ENCODE results near the gene GANAB. TPM values are rescaled to one million over a fixed set of nuclear protein-coding genes. Genes with fewer than 3 reads are reported as not detected.

The GANAB gene
- total RNA-seq, 2 donors from 2014 or later, result 71.8 to 78.0 TPM

DNA sequence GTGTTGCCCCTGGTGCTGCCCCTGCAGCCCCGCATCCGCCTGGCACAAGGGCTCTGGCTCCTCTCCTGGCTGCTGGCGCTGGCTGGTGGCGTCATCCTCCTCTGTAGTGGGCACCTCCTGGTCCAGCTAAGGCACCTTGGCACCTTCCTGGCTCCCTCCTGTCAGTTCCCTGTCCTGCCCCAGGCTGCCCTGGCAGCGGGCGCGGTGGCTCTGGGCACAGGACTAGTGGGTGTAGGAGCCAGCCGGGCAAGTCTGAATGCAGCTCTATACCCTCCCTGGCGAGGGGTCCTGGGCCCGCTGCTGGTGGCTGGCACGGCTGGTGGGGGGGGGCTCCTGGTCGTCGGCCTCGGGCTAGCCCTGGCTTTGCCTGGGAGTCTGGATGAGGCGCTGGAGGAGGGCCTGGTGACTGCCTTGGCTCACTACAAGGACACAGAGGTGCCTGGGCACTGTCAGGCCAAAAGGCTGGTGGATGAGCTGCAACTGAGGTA is 33.1 kb downstream of the GANAB start:
- TF ChIP-seq, protein P1, sequence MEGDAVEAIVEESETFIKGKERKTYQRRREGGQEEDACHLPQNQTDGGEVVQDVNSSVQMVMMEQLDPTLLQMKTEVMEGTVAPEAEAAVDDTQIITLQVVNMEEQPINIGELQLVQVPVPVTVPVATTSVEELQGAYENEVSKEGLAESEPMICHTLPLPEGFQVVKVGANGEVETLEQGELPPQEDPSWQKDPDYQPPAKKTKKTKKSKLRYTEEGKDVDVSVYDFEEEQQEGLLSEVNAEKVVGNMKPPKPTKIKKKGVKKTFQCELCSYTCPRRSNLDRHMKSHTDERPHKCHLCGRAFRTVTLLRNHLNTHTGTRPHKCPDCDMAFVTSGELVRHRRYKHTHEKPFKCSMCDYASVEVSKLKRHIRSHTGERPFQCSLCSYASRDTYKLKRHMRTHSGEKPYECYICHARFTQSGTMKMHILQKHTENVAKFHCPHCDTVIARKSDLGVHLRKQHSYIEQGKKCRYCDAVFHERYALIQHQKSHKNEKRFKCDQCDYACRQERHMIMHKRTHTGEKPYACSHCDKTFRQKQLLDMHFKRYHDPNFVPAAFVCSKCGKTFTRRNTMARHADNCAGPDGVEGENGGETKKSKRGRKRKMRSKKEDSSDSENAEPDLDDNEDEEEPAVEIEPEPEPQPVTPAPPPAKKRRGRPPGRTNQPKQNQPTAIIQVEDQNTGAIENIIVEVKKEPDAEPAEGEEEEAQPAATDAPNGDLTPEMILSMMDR (IDR thresholded peaks at IDR 0.05), result no peak
- Histone ChIP-seq H3K9me3 (no peaks in the 10 kb centered on the region), H3K27me3 (no peaks in the 10 kb centered on the region), H3K36me3 (peaks cover 12% of the 10 kb centered on the region), H3K4me1 (peaks cover 0 to 28% of the 10 kb centered on the region in 2 donors), H3K4me3 (peak overlapping the region in 1 of 2 donors; percentile 78), H3K27ac (peak overlapping the region; percentile 92 to 97)
- no peak for DNase-seq (ENCODE audit: low spot score)

DNA sequence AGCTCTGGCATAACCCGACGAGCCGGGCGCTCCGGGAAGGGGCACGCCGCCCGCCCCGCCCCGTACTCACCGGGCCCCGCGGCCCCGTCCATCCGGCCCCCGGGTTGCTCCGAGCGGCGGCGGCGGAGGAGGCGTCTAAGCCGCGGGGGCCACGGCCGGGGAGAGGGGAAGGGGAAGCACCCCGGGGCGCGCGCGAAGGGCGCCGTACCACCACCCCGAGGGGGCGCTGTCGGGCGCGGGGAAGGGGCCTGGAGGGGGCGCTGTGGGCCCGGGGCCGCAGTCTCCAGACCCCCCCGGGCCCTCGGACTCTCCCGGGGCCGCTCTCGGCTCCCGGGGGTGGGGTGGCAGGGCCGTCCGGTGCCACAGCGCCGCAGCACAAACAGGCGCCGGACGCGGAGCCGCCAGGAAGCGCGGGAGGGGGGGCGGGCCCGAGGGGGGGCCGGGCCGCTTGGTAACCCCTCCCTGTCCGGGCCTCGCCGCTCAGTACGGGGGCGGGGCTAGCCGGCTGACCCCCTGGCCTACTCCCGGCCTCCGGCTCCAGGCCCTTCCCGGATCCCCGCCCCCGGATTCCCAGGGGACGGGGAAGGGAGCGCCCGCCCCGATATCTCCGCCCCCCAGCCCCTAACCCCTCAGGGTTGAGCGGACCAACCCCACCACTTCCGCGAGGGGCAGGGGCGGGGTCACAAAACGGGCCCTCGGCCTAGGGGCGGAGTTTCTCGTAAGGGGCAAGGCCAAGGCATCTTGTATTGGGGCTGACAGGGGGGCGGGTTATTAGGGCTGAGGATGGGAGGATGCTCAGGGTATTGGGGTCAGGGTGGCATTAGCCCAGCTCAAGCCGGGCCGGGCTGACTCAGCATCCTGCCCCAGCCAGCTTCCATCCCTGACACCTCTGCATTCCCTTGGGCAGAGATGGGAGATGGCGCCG is 33.8 kb downstream of the GANAB start, which contains the start of the genes EML3 and ROM1:
Gene EML3, minus strand, starts transcription at position 410 of the 925 bp plus-strand sequence. Its CDS starts 318 bp downstream, at position 92.
Gene ROM1, plus strand, starts transcription at position 892 of the 925 bp plus-strand sequence. Its CDS starts 25 bp downstream, at position 917.
- TF ChIP-seq, protein P1 (IDR thresholded peaks at IDR 0.05), result peak; percentile 98 to 100
- peaks cover 16% of the 10 kb centered on the region for H3K36me3 ChIP-seq
- peak within 1 kb of the TSS; percentile 78 to 88 for H3K4me3 ChIP-seq
- no peaks in the 10 kb centered on the region for H3K9me3 ChIP-seq
- H3K27me3 ChIP-seq, result no peaks in the 10 kb centered on the region
- H3K27ac ChIP-seq, result peak within 1 kb of the TSS; percentile 92 to 97
- peaks cover 0 to 28% of the 10 kb centered on the region in 2 donors for H3K4me1 ChIP-seq
- DNase-seq (ENCODE audit: low spot score), result peak; percentile 95

DNA sequence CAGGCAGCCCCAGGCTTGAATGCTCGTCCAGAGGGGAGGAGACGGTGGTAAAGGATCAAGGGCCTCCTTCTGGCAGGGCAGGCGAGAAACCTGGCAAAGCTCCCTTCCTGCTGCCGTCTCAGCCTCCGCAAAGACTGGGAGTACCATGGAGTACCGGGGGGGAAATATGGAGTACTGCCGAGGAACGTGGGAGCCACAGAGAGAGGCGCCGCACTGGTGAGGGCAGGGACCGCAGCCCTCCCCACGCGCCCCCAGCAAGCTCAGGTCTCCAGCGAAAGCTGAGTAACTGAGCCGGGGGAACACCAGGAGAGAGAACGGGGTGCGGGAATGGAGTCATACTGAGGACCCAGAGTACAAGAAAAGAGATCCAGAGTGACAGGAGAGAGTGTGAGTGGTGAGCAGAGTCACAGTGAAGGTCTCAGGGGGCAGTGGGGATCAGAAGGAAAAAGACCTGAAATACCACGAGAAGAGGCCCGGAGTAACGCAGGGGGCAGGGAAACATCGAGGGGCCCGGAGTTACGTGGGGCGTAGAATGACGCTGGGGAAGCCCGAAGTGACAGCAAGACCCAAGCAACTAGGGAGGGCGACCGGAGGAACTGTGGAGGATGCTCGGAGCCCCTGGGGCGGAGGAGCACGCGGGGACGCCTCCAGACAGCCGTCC is 34.6 kb downstream of the GANAB start:
- peak; percentile 66 for DNase-seq (ENCODE audit: low spot score)
- H3K27ac ChIP-seq, result peak overlapping the region; percentile 92 to 97
- peak overlapping the region; percentile 78 to 88 for H3K4me3 ChIP-seq
- peaks cover 0 to 28% of the 10 kb centered on the region in 2 donors for H3K4me1 ChIP-seq
- H3K27me3 ChIP-seq, result no peaks in the 10 kb centered on the region
- TF ChIP-seq, protein P1 (IDR thresholded peaks at IDR 0.05), result no peak
- no peaks in the 10 kb centered on the region for H3K9me3 ChIP-seq
- H3K36me3 ChIP-seq, result peaks cover 13% of the 10 kb centered on the region

DNA sequence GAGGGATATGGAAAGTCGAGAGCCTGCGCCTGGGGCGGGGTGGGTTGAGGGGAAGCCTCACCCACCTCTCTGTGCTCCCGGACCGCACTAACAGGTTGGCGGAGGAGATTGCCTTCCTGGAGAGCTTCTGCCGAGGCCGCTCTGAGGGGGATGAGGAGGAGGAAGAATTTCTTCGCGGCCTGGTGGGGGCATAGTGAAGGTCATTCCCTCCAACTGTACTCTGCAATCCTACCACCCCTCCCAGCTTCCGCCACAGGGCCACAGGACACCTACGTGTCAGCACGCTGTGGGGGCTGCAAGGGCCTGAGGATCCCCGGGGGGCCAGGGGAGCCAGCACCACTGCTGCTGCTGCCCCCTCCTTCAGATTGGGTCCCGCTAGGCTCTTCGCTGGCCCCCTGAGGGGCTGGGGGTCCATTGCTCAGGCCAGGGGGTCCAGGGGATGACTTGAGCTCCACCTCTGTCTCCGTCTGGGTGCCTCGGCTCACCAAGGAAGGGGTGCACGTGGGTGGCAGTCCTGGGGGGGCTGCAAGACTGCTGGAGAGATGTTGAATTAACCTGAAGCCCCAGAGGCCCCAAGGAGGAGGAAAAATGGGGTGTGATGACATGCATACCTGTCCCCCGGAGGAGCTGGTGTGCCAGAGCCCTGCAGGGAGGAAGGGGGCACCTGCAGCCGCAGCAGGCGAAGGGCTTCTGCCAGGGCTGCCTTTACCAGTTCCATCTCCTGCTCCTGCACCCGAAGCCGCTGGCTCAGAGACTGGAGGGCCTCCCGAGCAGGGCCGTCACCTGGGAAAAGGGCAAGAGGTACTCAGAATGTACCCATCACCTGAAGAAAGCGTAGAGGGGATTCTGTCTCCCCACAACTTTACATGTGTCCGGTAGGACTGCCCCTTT is 35.4 kb downstream of the GANAB start:
- H3K27me3 ChIP-seq, result no peaks in the 10 kb centered on the region
- H3K9me3 ChIP-seq, result no peaks in the 10 kb centered on the region
- peaks cover 0 to 28% of the 10 kb centered on the region in 2 donors for H3K4me1 ChIP-seq
- peak overlapping the region; percentile 92 to 97 for H3K27ac ChIP-seq
- TF ChIP-seq, protein P1 (IDR thresholded peaks at IDR 0.05), result no peak
- DNase-seq (ENCODE audit: low spot score), result no peak
- peak overlapping the region; percentile 78 to 88 for H3K4me3 ChIP-seq
- peaks cover 9% of the 10 kb centered on the region for H3K36me3 ChIP-seq

DNA sequence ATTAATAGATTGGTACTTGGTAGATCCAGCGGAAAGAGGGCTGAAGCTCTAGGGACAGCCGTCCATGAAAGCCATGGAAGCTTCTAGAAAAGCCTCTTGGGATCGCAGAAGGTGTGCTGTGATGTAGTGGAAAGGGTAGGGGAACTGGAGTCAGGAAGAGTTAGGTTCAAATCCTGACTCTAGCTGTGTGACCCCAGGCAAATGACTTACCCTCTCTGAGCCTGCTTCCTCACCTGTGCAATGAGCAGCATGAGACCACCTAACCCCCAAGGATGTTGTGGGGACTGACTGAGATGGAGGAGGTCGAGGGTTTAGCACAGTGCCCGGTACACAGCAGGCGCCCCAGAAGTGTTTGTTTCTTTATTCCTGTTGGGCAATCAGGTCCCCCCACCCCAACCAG is 36.0 kb downstream of the GANAB start:
- peaks cover 0 to 28% of the 10 kb centered on the region in 2 donors for H3K4me1 ChIP-seq
- H3K9me3 ChIP-seq, result no peaks in the 10 kb centered on the region
- no peak for DNase-seq (ENCODE audit: low spot score)
- H3K4me3 ChIP-seq, result no peak overlapping the region
- H3K36me3 ChIP-seq, result peaks cover 16% of the 10 kb centered on the region
- H3K27ac ChIP-seq, result no peak overlapping the region
- TF ChIP-seq, protein P1 (IDR thresholded peaks at IDR 0.05), result no peak
- no peaks in the 10 kb centered on the region for H3K27me3 ChIP-seq
